ENCODE measurements around the gene GALNT18.

- TF ChIP-seq POLR2AphosphoS5 (IDR thresholded peaks at IDR 0.05) (no peak), POLR2A (IDR thresholded peaks at IDR 0.05) (no peak)
- TF ChIP-seq, protein P1, sequence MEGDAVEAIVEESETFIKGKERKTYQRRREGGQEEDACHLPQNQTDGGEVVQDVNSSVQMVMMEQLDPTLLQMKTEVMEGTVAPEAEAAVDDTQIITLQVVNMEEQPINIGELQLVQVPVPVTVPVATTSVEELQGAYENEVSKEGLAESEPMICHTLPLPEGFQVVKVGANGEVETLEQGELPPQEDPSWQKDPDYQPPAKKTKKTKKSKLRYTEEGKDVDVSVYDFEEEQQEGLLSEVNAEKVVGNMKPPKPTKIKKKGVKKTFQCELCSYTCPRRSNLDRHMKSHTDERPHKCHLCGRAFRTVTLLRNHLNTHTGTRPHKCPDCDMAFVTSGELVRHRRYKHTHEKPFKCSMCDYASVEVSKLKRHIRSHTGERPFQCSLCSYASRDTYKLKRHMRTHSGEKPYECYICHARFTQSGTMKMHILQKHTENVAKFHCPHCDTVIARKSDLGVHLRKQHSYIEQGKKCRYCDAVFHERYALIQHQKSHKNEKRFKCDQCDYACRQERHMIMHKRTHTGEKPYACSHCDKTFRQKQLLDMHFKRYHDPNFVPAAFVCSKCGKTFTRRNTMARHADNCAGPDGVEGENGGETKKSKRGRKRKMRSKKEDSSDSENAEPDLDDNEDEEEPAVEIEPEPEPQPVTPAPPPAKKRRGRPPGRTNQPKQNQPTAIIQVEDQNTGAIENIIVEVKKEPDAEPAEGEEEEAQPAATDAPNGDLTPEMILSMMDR (IDR thresholded peaks at IDR 0.05), result no peak
These were observed 85.2 kb downstream of the GALNT18 start for GRCh38 chr11:11536650-11537049.

All from prostate gland (tissue), 2 donors.